ENCODE measurements around the gene HOXA7.

Gene HOXA7

GRCh38 chr7:27169658-27170425 is 13.4 kb upstream of the HOXA7 start:
- peak; percentile 84 to 85 for DNase-seq

GRCh38 chr7:27168265-27168947 is 11.9 kb upstream of the HOXA7 start:
- peak; percentile 55 to 82 for DNase-seq

GRCh38 chr7:27167916-27168264 is 11.4 kb upstream of the HOXA7 start:
- peak in 1 of 2 experiments; percentile 35 for DNase-seq

GRCh38 chr7:27166531-27167505 is 10.3 kb upstream of the HOXA7 start:
- DNase-seq = peak; percentile 18 to 57

- DNase-seq = no peak
Observed at GRCh38 chr7:27165996-27166530, 9.6 kb upstream of the HOXA7 start.

- no peak for DNase-seq
Observed at GRCh38 chr7:27165089-27165995, 8.9 kb upstream of the HOXA7 start, which contains the start of gene HOXA9. HOXA9 (minus strand) TSS chr7:27165537; CDS start chr7:27165457, 80 bp downstream.

GRCh38 chr7:27164367-27165088 is 8.1 kb upstream of the HOXA7 start:
- no peak for DNase-seq

GRCh38 chr7:27164045-27164366 is 7.5 kb upstream of the HOXA7 start:
- no peak for DNase-seq

GRCh38 chr7:27163288-27164044 is 7.0 kb upstream of the HOXA7 start:
- no peak for DNase-seq

- DNase-seq = no peak
Observed at GRCh38 chr7:27162561-27163287, 6.2 kb upstream of the HOXA7 start.

GRCh38 chr7:27161721-27162560 is 5.5 kb upstream of the HOXA7 start:
- no peak for DNase-seq

GRCh38 chr7:27161214-27161720 is 4.8 kb upstream of the HOXA7 start:
- DNase-seq = no peak

- DNase-seq = peak; percentile 82 to 85
Observed at GRCh38 chr7:27160546-27161213, 4.2 kb upstream of the HOXA7 start.

GRCh38 chr7:27160145-27160545 is 3.7 kb upstream of the HOXA7 start:
- DNase-seq = no peak

- DNase-seq = no peak
Observed at GRCh38 chr7:27159266-27160144, 3.0 kb upstream of the HOXA7 start.

GRCh38 chr7:27158436-27159265 is 2.2 kb upstream of the HOXA7 start:
- DNase-seq = no peak

Data from NCI-H2081 (cell line).